NB4 (cell line): ENCODE measurements around the gene SERBP1.

Experiments used
- CTCF ChIP-seq: IDR thresholded peaks from one replicate; pipeline ENCODE4 v1.5.1; 2012; ENCODE audit warnings: low read depth, low read length
- MAX ChIP-seq: IDR thresholded peaks from 2 replicates; pipeline ENCODE4 v1.6.1; 2011; ENCODE audit warnings: low read depth, low read length
- POLR2A ChIP-seq: IDR thresholded peaks from 2 replicates; pipeline ENCODE4 v1.6.1; 2011; ENCODE audit warnings: mild to moderate bottlenecking; ENCODE audit not compliant: insufficient read length; ENCODE audit errors: extremely low read depth

- TF ChIP-seq CTCF (no peak), POLR2A (no peak), MAX (no peak)
Measured at GRCh38 chr1:67405473-67406245, 24.5 kb downstream of the SERBP1 start.
